Measurements from ENCODE around the gene TYMS. TPM values are rescaled to one million over a fixed set of nuclear protein-coding genes. Genes with fewer than 3 reads are reported as not detected.

TYMS gene
- total RNA-seq, 1 experiment from 2014 or later = 143 TPM

GRCh38 chr18:612156-612555, 45.3 kb upstream of the TYMS start:
- H3K36me3 Mint-ChIP-seq (ENCODE audit: insufficient read depth, unreplicated experiment) = no peaks in the 10 kb centered on the region

GRCh38 chr18:614193-614592, 43.3 kb upstream of the TYMS start:
- Mint-ChIP-seq H3K9me3 (ENCODE audit: unreplicated experiment) (no peaks in the 10 kb centered on the region), H3K4me3 (ENCODE audit: unreplicated experiment) (no peak overlapping the region), H3K27ac (ENCODE audit: unreplicated experiment) (no peak overlapping the region), H3K36me3 (ENCODE audit: insufficient read depth, unreplicated experiment) (no peaks in the 10 kb centered on the region), H3K4me1 (ENCODE audit: low read depth, unreplicated experiment) (no peaks in the 10 kb centered on the region), H3K27me3 (ENCODE audit: insufficient read depth, unreplicated experiment) (peaks cover 2% of the 10 kb centered on the region)
- Histone ChIP-seq H3K4me3 (ENCODE audit: low read depth, low read length) (no peak overlapping the region), H3K36me3 (ENCODE audit: control insufficient read depth, insufficient read depth, low read length) (no peaks in the 10 kb centered on the region), H3K4me1 (no peaks in the 10 kb centered on the region), H3K9me3 (no peaks in the 10 kb centered on the region), H3K27me3 (replicated peaks; ENCODE audit: control insufficient read depth, insufficient read depth, low read length) (no peaks in the 10 kb centered on the region)
- CTCF ChIA-PET = no interaction called here
- no peak for TF ChIP-seq CTCF (IDR thresholded peaks at IDR 0.05; ENCODE audit: insufficient read depth in 1 of 2, low read depth in 1 of 2, low read length in 1 of 2, severe bottlenecking in 1 of 2, unreplicated experiment in 1 of 2)
- POLR2A ChIA-PET = no interaction called here
- intact Hi-C loops (cut with micrococcal nuclease; ENCODE audit: unreplicated experiment) = no loop called here
- BruUV-seq (replicated peaks) = no TSS peak
- no peak for DNase-seq

More at GRCh38 chr18:612156-612555, 45.3 kb upstream of the TYMS start:
- Histone ChIP-seq H3K27me3 (replicated peaks; ENCODE audit: control insufficient read depth, insufficient read depth, low read length) (no peaks in the 10 kb centered on the region), H3K4me1 (no peaks in the 10 kb centered on the region), H3K4me3 (ENCODE audit: low read depth, low read length) (no peak overlapping the region), H3K36me3 (ENCODE audit: control insufficient read depth, insufficient read depth, low read length) (no peaks in the 10 kb centered on the region), H3K9me3 (no peaks in the 10 kb centered on the region)
- CTCF ChIA-PET = interaction anchor here (0.6 kb wide), 1 partner anchor 46 kb away, joined by 3 read pairs; no protein-coding TSS in a partner anchor
- no peak overlapping the region for H3K27ac Mint-ChIP-seq (ENCODE audit: unreplicated experiment)
- intact Hi-C loops (cut with micrococcal nuclease; ENCODE audit: unreplicated experiment) = no loop called here
- no peak overlapping the region for H3K4me3 Mint-ChIP-seq (ENCODE audit: unreplicated experiment)
- no peak for DNase-seq
- H3K4me1 Mint-ChIP-seq (ENCODE audit: low read depth, unreplicated experiment) = no peaks in the 10 kb centered on the region
- no peak for TF ChIP-seq CTCF (IDR thresholded peaks at IDR 0.05; ENCODE audit: insufficient read depth in 1 of 2, low read depth in 1 of 2, low read length in 1 of 2, severe bottlenecking in 1 of 2, unreplicated experiment in 1 of 2)
- no peaks in the 10 kb centered on the region for H3K27me3 Mint-ChIP-seq (ENCODE audit: insufficient read depth, unreplicated experiment)
- no peaks in the 10 kb centered on the region for H3K9me3 Mint-ChIP-seq (ENCODE audit: unreplicated experiment)
- POLR2A ChIA-PET = no interaction called here
- BruUV-seq (replicated peaks) = no TSS peak

GRCh38 chr18:615092-615521, 42.3 kb upstream of the TYMS start:
- H3K4me3 Mint-ChIP-seq (ENCODE audit: unreplicated experiment) = no peak overlapping the region
- H3K9me3 Mint-ChIP-seq (ENCODE audit: unreplicated experiment) = no peaks in the 10 kb centered on the region
- ChIA-PET POLR2A (no interaction called here), CTCF (interaction anchor here (1.9 kb wide), 1 partner anchor 347 kb away, joined by 4 read pairs; the partner anchor contains the start of gene THOC1)
- Histone ChIP-seq H3K36me3 (ENCODE audit: control insufficient read depth, insufficient read depth, low read length) (no peaks in the 10 kb centered on the region), H3K4me1 (no peaks in the 10 kb centered on the region), H3K9me3 (no peaks in the 10 kb centered on the region), H3K4me3 (ENCODE audit: low read depth, low read length) (no peak overlapping the region), H3K27me3 (replicated peaks; ENCODE audit: control insufficient read depth, insufficient read depth, low read length) (no peaks in the 10 kb centered on the region)
- no peaks in the 10 kb centered on the region for H3K4me1 Mint-ChIP-seq (ENCODE audit: low read depth, unreplicated experiment)
- intact Hi-C loops (cut with micrococcal nuclease; ENCODE audit: unreplicated experiment) = loop anchor here (5.0 kb wide), 1 partner anchor 118 kb away; no protein-coding TSS in a partner anchor
- no peak for TF ChIP-seq CTCF (IDR thresholded peaks at IDR 0.05; ENCODE audit: insufficient read depth in 1 of 2, low read depth in 1 of 2, low read length in 1 of 2, severe bottlenecking in 1 of 2, unreplicated experiment in 1 of 2)
- BruUV-seq (replicated peaks) = no TSS peak
- DNase-seq = no peak
- no peaks in the 10 kb centered on the region for H3K36me3 Mint-ChIP-seq (ENCODE audit: insufficient read depth, unreplicated experiment)
- peaks cover 2% of the 10 kb centered on the region for H3K27me3 Mint-ChIP-seq (ENCODE audit: insufficient read depth, unreplicated experiment)
- H3K27ac Mint-ChIP-seq (ENCODE audit: unreplicated experiment) = no peak overlapping the region

Measured in Caco-2 (cell line).